GM12891 (cell line): ENCODE data around the gene SLC25A36. TPM values are rescaled to one million over a fixed set of nuclear protein-coding genes. Genes with fewer than 3 reads are reported as not detected.

ENCODE experiments used
- DNase-seq: peaks from one replicate; pipeline ENCODE4 v3.0.0; 2011; ENCODE audit warnings: low spot score; ENCODE audit not compliant: insufficient read length
- FAIRE-seq: peaks from 2 replicates; lab custom pipeline; 2011; peaks lifted over from hg19 to GRCh38; lab: Jason Lieb, UNC
- PAX5 ChIP-seq: IDR thresholded peaks from 2 replicates; pipeline ENCODE4 v1.6.1; 2011; ENCODE audit warnings: low read length, moderate library complexity, mild to moderate bottlenecking; ENCODE audit not compliant: insufficient read depth, severe bottlenecking
- POLR2A ChIP-seq: IDR thresholded peaks from 2 replicates; pipeline ENCODE4 v1.6.1; 2011; ENCODE audit warnings: low read depth, low read length, control low read depth
- POLR2AphosphoS5 ChIP-seq: IDR thresholded peaks from 2 replicates; pipeline ENCODE4 v1.6.1; 2011; ENCODE audit warnings: low read depth, low read length, control low read depth
- POU2F2 ChIP-seq: IDR thresholded peaks from 2 replicates; pipeline ENCODE4 v1.6.1; 2011; ENCODE audit warnings: low read depth, mild to moderate bottlenecking, control low read depth, low read length, moderate library complexity
- SPI1 ChIP-seq: IDR thresholded peaks from 2 replicates; pipeline ENCODE4 v1.6.1; 2011; ENCODE audit warnings: low read depth, low read length, control low read depth
- TAF1 ChIP-seq: IDR thresholded peaks from 2 replicates; pipeline ENCODE4 v1.6.1; 2011; ENCODE audit warnings: low read depth, low read length, control low read depth
- polyA plus RNA-seq: library from polyadenylated mRNA; unstranded; fragments of >200 nt; gene quantifications from one replicate; pipeline ENCODE4 v1.2.1, GENCODE V29; 2012; ENCODE audit warnings: low read depth, missing spikeins, inconsistent platforms; ENCODE audit not compliant: missing spikeins

Gene SLC25A36
- polyA plus RNA-seq, result 48.5 TPM

GRCh38 chr3:140941434-140942220, at the start of gene SLC25A36:
TSS of gene SLC25A36 (plus strand) at chr3:140941836. CDS start at chr3:140942055, 219 bp downstream.
- peak; percentile 71 for DNase-seq
- TF ChIP-seq POU2F2 (peak; percentile 62), SPI1 (no peak), POLR2A (peak; percentile 67; the same call in 1 of the 2 replicates), PAX5 (peak; percentile 77), TAF1 (0 out of 2 replicates have a peak, but pooled peaks have one; percentile 70), POLR2AphosphoS5 (peak; percentile 75)
- peak; percentile 100 for FAIRE-seq

GRCh38 chr3:140896997-140897396, 44.6 kb upstream of the SLC25A36 start:
- FAIRE-seq, result no peak
- DNase-seq, result no peak
- TF ChIP-seq POLR2AphosphoS5 (no peak), POU2F2 (no peak), TAF1 (no peak), POLR2A (no peak), PAX5 (no peak), SPI1 (no peak)

- DNase-seq, result no peak
- TF ChIP-seq POLR2A, result no peak
- TF ChIP-seq SPI1, result peak; percentile 24; the same call in 1 of the 2 replicates
- peak; percentile 5 for FAIRE-seq
Measured at GRCh38 chr3:140898340-140899180, 43.1 kb upstream of the SLC25A36 start.

GRCh38 chr3:140899363-140899762, 42.3 kb upstream of the SLC25A36 start:
- TF ChIP-seq PAX5 (no peak), SPI1 (no peak), TAF1 (no peak), POLR2AphosphoS5 (no peak), POLR2A (no peak), POU2F2 (no peak)

GRCh38 chr3:140902791-140903190, 38.8 kb upstream of the SLC25A36 start:
- DNase-seq (no peak), FAIRE-seq (no peak)
- TF ChIP-seq POU2F2 (no peak), PAX5 (no peak), POLR2AphosphoS5 (no peak), TAF1 (no peak), SPI1 (no peak), POLR2A (no peak)

More at GRCh38 chr3:140899363-140899762, 42.3 kb upstream of the SLC25A36 start:
- FAIRE-seq (no peak), DNase-seq (no peak)

GRCh38 chr3:140903196-140903595, 38.4 kb upstream of the SLC25A36 start:
- TF ChIP-seq POLR2A, result no peak
- TF ChIP-seq TAF1, result no peak
- no peak for TF ChIP-seq POU2F2
- no peak for TF ChIP-seq POLR2AphosphoS5
- TF ChIP-seq SPI1, result no peak
- TF ChIP-seq PAX5, result no peak
- FAIRE-seq, result no peak
- no peak for DNase-seq

GRCh38 chr3:140904521-140904920, 37.1 kb upstream of the SLC25A36 start:
- FAIRE-seq (no peak), DNase-seq (no peak)
- TF ChIP-seq SPI1, result no peak
- no peak for TF ChIP-seq POU2F2
- no peak for TF ChIP-seq POLR2A
- TF ChIP-seq POLR2AphosphoS5, result no peak
- TF ChIP-seq TAF1, result no peak
- no peak for TF ChIP-seq PAX5

- DNase-seq, result no peak
- no peak for FAIRE-seq
- no peak for TF ChIP-seq SPI1
- no peak for TF ChIP-seq TAF1
- TF ChIP-seq PAX5, result no peak
- no peak for TF ChIP-seq POLR2A
- no peak for TF ChIP-seq POU2F2
- TF ChIP-seq POLR2AphosphoS5, result no peak
Measured at GRCh38 chr3:140905559-140905958, 36.1 kb upstream of the SLC25A36 start.

GRCh38 chr3:140906785-140907184, 34.9 kb upstream of the SLC25A36 start:
- FAIRE-seq, result no peak
- TF ChIP-seq POLR2AphosphoS5 (no peak), POLR2A (no peak), TAF1 (no peak), POU2F2 (no peak), PAX5 (no peak), SPI1 (no peak)
- DNase-seq, result no peak

GRCh38 chr3:140910860-140911259, 30.8 kb upstream of the SLC25A36 start:
- no peak for DNase-seq
- TF ChIP-seq SPI1 (no peak), TAF1 (no peak), POLR2AphosphoS5 (no peak), PAX5 (no peak), POU2F2 (no peak), POLR2A (no peak)
- no peak for FAIRE-seq
